CD4-positive, alpha-beta T cell treated with Interleukin-4 for 1 hour (primary cell): ENCODE results near the gene MAGI1.

Experiments
- DNase-seq, 2 donors: peaks; one replicate each; pipeline ENCODE4 v3.0.0-alpha.2; 2020 to 2022

Gene MAGI1

DNA sequence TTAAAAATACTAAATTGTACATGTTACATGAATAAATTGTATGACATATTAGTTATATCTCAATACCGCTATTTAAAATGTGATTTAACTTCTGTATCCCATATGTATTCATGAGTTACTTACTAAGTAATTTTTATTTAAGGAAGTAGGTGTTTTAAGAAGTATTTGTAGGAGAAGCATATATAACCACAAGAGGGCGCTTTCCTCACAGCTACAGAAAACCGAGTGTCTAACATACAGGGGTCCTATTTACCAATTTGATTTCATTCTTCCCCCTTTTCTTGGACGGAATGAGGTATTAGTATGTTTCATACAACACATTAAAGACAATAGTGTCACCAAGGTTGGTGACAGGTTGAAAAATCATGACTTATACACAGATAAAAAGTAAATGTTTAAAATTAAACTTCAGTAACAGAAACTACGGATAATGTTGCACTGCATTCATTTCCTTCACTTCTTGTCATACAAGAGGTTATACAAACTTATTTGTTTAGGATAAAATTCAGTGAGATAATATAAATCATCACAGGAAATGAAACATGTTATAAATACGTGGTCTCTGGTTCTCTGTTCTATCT is 253.6 kb downstream of the MAGI1 start:
- no peak for DNase-seq

DNA sequence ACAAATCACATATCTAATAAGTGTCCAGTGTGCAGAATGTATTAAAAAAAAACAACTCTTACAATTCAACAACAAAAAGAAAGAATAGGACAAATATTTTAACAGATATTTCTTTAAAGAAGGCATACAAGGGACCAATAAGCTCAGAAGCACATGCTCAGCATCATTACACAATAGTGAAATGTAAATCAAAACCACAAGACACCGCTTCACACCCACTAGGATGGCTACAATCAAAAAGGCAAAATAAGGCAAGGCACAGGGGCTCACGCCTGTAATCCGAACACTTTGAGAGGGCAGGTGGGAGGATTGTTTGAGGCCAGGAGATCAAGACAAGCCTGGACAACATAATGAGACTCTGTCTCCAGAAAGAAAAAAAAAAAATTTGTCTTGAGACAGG is 255.6 kb downstream of the MAGI1 start:
- no peak for DNase-seq

DNA sequence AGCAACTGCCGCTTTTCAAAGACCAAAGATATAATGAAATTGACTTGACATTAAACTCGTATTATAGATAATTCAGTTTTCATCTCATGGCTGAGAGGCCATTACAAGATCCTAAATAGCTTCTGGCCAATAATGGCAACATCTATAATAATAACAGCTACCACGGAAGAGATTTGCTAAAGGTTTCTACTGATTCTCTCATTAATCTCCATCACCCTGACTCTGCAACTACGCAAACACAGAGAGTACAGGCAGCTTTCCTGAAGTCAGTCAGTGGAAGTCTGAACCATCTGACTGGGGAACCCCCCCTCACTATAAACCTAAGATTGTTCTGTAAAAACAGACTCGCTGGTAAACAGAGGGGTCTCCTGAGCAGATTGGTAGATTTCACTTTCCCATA is 257.1 kb downstream of the MAGI1 start:
- no peak for DNase-seq

DNA sequence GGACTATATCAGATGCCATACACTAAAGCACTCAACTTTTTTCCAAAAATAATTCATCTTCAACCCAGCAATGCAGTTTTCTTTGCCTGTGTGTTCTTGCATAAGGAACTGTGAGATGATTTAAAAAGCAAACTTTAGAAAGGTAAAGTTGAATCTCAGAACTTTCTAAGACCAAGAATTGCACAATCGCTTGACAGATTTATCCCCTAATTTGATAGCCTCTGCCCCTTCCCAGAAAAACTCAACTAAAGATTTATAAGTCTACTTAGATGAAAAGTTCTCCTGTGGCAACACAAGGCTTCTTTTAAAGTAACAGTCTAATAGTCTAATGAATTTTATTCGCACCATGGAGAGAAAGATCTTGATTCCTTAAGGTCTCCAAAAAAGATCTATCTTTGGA is 259.3 kb downstream of the MAGI1 start:
- DNase-seq = no peak

DNA sequence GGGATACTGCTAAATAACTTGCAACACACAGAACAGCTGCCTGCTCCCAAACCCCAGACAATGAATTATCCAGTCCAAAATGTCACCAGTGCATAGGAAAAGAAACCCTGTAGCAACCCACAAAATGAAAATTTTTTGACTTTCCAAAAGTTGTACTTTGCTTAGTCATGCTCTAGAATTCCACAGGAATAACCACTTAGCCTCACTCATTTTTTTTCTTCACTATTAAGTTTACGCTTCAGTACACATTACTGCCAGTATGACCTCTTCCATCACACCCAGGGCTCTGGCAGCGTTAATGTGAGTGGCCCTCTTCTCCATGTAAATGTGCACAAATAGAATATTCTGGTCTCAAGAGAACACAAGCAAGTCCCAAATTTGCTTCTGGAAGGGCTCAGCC is 259.8 kb downstream of the MAGI1 start:
- no peak for DNase-seq

DNA sequence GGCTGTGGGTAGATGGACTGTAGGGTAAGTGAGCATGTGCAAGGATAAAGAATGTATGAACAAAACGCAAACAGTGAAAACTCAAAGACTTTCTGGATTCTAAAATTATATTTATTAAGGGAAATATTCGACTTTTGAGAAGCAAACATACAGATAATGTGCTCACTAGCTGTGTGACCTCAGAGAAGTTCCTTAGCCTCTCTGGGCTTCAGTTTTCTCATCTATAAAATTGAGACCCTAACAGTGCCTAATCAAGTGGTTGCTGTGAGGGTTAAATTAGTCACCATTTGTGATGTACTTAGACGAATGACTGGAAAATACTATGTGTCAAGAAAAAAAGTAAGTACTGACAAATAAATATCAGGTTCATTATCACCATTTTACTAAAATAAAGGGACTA is 261.7 kb downstream of the MAGI1 start:
- no peak for DNase-seq

DNA sequence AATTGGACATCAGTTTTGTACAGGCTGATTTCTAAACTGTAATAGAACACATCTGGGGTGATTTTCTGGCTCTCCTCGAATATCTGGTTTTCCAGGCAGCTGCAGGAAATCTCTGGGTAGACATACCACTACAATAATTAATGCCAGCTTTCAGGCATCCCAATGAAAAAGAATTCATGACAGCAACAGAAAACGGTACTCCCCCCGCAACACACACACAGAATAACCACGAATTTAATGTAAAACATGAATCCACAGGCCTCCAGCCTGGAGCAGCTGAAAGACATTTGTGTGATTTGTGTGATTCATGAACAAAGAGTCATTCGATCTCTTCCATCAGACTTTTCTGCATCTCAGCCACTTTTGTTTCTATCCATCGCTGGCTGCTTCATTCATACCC is 262.2 kb downstream of the MAGI1 start:
- no peak for DNase-seq

DNA sequence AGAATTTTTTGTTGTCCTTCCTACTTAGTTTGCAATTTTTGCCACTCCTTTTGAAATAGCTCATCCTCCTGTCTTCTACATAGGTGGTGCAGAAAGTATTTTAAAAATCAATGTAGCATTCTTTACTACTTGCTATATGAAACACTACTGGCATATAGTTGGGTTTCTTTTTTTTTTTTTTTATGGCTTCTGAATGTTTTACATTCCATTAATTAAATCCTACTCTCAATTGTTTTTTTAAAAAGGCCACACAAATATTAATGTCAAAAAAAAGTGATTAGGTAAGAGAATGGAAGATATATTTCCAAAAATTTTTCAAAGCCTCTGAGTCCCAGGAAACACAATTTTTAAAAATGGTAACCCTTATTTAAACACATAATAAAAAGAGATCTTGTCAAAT is 262.6 kb downstream of the MAGI1 start:
- no peak for DNase-seq

DNA sequence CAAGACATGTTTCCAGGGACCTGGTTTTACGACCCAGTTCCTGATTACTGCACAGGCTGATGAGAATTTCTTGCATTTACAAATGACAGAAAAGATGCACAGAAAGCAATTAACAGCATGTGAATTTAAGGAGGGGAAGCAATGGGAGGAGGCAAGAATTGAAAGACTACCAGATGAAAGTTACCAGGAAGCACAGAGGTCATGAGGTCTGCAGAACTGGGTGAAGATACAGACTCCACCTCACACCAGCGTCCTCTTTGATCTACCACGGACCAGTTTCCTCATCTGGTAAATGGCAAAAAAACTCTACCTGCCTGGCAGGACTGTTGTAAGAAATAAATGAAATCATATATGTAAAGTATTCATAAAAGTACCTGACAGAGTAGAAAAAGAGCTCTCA is 266.0 kb downstream of the MAGI1 start:
- DNase-seq = no peak

DNA sequence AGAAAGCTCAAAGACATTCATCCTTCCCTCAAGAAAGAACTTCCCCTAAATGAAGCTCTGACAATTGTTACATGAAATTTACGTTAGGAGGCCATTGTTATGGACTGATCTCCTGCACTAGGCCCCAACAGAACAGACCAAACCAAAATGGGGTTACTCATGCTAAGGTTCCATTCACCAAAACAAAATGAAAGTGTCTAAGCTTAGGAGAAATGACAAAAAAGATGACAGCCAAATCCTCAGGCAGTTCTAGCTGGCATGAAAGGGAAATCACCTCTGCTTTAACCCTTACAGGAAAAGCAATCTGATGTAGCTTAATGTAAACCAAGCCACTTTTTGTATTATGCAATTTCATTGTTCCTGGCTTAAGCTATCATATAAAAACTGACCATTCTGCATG is 271.2 kb downstream of the MAGI1 start:
- no peak for DNase-seq

DNA sequence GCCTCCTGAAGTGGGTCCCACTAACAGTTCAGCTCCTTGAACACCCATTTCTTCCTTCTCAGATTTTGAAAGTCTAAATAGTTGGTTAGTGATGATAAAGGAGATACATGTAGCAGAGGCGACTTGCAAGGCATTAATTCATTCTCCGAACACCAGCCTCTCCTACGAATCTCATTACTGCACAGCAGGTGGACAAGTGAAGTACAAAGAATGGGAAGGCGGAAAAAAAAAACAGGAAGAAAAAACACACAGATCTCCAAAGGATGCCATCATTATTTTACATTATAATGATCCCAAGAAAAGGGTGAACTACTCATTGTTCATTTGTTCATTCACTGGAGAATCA is 276.5 kb downstream of the MAGI1 start:
- DNase-seq = no peak

DNA sequence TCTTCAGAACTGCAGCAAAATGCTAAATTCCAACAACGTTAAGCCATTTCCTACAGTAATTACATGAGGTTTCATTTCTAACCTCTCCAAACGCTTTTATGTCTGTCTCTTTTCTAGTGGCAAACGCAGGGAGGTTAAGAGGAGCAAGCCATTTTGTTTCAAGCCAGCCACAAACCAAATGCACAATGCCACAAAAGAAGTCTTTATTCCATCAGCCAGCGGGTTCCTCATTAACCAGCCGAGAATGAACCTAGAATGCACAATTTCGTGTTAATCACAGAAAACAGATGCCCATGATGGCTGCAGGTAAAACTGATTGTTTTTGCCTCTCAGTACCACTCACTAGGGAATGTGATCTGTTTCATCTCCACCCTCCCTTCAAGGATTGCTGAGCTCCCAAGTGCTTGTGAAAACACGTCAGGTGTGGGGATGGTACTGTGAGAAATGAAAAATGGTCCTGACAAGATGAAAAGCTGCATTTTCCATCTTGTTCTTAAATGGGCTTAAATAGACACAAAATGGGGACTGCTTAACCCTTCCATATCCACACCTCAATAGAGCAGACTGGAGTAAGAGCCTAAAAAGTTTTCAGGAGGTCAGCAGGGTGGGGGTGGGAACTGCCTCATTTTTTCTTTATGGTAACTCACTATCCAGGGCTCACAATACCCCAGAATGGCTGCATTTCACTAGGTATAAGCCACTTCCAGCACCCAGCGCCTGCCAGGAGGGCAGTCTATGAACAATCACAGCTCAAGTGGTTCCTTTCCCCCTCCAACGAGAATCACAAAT is 277.1 kb downstream of the MAGI1 start:
- no peak for DNase-seq

DNA sequence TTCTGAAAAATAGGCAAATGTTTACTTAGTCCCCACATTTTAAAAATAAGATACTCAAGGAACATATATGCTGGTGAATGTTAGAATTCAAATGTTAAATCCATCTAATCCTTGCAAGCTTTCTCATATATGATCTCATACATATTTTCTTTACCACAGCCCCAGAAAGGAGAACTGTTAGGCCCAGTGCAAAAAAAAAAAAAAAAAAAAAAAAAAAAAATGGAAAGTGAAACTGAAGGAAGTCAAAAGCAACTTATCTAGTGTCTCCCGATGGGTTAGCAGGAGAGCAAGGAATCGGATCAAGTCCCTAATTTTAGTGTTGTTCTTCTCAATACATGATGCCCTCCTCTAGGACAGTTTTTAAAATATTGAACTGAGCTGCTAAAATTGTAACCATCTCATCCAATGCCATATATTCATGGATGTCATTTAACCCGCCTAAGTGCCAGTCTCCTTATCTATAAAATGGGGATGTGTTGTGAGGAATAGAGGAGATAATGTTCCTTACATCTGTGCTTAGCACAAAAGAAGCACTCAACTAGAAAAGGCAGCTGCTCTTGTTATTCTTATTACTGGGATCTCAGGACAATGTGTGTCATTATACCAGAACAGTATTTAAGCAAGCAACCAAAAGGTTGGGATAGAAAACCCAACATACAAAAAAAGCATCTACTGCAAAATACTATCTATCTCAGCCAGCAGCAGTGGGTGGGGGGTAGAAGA is 279.7 kb downstream of the MAGI1 start:
- no peak for DNase-seq

DNA sequence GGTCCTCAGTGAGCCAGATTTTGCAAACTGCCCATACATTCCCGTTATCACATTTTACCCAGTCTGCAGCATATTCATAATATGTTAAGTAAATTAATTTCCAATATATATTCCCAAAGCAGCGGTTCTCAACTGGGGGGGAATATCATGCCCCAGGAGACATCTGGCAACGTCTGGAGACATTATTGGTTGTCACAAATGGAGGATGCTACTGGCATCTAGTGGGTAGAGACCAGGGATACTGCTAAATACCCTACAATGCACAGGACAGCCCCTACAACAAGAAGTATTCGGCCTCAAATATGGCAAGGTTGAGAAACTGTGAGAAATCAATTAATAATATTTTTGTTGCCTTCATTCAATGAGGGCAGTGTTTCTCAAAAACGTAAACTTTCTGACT is 280.3 kb downstream of the MAGI1 start:
- no peak for DNase-seq

DNA sequence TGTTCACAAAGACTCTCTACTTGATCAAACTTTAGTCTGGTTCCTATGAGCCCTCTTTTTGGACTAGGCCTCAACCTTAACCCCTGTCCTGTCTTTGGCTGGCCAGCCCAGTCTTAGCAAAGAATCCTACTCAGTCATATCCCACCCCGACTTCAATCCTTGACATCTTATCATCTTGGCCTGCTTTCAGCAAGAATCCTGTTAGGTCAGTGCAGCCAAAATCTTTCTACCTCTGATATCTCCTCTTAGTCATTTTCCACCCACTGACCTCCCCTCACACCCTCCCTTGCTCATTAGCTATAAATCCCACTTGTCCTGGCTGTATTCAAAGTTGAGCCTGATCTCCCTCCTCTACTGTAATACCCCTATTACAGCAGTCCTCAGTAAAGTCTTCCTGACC is 286.1 kb downstream of the MAGI1 start:
- no peak for DNase-seq

DNA sequence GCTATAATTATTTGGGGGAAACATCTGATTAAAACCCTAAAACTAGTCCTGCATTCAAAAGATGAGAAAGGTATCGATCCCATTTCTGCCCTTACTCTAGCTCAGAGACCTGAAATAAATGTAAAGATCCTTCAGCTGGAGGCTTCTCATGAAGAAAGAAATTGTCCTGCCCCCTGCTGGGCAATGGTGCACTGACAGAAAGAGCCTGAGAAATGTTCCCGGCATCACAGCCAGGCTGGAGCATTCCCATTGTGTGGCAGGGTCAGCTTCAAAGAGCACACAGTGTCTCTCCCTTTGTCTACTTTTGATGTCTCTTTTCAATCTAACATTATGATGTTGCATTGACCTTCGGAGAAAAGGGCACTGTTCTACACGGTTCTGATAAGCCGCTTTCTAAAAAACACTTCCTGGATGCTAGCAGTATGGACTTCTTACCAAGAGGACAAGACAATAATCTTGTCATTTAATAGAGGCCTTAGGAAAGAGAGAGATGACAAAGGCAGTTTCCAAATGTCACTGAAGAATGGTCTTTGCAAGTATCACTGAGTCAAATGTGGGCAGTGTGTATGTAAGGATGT is 287.5 kb downstream of the MAGI1 start:
- no peak for DNase-seq

DNA sequence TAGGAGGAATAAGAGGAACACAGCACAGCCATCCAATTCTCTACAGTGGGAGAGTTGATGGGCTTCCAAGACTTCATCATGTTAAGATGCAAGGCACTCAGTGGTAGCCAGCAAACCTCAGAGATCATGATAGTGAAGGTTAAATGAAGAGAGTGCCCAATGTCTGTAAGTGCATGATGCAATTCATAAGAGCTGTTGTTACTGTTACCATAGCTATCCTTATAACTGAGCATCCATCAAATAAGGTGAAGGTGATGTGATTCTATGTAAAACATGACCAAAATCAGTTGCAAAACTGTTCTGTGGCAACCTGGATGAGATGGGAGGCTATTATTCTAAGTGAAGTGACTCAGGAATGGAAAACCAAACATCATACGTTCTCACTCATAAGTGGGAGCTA is 289.7 kb downstream of the MAGI1 start:
- no peak for DNase-seq

DNA sequence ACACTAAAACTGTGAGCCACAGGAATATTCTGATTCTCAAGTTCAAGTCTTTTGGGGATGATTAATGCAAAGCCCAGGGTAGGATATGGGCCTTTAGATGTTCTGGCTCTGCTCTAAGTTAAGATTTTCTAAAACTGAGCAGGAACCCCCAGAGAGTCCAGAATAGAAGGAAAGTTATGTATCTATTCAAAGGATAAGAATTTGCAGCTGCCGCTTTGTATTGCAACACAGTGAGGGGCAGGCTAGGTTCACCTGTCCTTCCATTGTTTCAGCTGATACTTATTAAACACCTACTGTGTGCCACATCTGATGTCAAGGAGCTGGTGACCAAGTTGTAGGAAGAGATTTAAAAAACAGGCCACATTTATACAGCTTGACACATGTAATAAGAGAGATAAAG is 290.4 kb downstream of the MAGI1 start:
- no peak for DNase-seq

DNA sequence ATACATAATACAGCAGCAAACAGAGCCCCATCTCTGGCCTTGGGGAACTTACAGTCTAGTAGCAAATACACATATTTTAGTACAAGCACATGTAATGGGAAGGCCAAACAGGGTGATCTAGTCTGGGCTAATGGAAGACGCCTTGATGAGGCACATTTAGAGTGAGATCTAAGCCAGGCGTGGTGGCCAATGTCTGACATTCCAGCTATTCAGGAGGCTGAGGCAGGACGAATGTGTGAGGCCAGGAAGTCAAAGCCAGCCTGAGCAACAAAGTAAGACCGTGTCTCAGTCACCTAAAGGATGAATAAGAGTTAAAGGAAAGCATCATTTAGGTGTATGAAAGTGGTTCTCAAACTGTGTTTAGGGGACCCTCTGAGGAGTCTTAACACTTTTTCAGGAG is 291.9 kb downstream of the MAGI1 start:
- no peak for DNase-seq

DNA sequence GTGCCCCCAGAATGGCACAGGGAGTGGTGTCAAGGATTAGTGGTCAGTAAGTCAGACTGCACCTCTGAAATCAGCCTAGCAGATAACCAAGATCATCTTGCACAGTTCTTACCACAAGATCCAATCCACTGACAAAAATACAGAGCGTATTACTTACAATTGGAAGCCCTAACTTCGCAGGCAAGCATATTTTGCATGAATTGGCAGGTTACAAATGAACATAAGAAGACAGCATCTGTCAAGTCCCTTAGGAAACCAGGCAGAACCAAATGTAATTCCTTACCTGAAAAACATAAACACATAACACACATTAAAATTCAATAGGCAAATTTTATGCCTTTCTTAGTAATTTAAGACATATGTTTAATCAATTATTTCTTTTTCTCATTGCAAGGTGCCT is 293.4 kb downstream of the MAGI1 start:
- DNase-seq = no peak

DNA sequence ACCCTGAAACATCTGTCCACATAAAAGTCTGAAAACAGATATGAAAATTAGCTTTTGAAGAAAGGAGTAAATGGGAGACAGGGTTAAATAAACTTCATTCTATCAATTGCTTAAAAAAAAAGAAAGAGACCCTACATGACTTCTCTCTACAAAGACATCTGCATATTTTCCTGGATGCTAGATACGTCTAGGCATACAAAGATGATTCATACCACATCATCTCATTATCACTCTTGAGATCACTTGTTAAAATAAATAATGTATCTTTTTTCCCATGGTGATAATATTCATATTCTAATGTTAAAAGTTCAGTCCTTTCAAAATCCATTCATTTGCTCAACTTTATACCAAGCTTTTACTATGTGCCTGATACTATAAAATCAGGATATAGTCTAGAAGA is 295.8 kb downstream of the MAGI1 start:
- DNase-seq = no peak

DNA sequence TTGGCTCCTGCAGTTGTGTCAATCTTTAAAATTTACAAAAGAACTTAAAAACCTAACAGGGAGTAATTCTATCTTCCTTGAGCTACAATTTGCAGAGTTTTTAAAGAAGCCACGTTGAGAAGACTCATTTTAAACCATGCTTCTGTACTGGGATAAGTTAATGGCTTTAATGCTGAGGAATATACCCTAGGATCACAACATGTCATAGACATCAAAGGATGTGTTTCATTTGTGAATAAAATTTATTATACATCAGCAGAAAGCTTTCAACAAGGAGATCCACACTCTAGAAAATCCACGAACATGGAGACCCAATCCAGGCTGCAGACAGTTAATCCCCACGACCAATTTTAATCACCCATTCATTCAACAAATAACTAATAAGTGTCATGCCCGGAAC is 297.2 kb downstream of the MAGI1 start:
- no peak for DNase-seq

DNA sequence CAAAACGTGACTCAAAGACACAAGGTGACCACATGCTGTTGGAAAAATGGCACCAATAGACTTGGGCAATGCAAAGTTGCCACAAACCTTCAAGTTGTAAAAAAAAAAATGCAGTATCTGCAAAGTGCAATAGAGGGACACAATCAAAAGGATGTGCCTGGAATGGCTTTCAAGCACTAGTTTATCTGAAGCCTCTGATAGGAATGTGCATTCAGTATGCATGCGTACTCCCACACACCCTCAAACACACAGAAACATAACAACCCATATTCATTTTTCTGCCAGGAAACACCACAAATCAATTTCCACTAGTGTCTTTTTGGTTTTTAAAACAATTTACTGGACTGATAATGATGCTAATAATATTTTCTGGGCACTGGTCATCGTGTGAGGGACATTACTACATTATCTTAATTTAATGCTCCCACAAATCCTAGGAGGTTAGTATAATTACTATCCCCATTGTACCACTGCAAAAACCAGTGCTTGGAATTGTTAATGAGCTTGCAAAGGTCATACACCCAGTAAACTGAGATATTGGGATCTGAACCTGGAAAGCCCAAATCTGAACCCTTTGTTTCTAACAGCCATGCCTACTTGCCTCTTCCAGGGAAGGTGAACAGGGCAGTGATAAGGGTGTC is 298.7 kb downstream of the MAGI1 start:
- DNase-seq = no peak

DNA sequence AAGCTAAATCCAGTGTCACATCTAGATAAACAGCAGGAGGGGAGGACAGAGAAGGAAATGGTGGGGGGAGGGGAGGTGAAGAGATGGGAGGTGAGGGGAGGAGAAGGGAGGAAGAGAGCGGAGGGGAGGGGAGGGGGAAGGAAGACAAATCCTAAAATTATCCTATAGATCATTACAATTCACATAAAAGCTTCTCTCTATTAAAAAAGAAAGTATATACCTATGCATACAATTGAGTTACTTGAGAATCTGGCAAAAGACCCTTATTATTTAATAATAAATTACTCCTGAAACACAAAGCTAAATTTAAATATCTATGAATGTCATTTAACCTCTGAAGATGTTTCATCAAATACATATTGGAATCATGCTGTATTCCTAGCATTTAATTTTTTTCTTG is 303.9 kb downstream of the MAGI1 start:
- no peak for DNase-seq
